GM19193 (cell line): ENCODE measurements around the gene MAD1L1.

Experiments
- POLR2A ChIP-seq: IDR thresholded peaks from 4 replicates; pipeline ENCODE4 v1.6.1; 2011; ENCODE audit not compliant: insufficient read depth, insufficient read length; ENCODE audit errors: extremely low read depth

The MAD1L1 gene

GRCh38 chr7:2217716-2218443 is 14.9 kb downstream of the MAD1L1 start:
- TF ChIP-seq POLR2A, result no peak

DNA sequence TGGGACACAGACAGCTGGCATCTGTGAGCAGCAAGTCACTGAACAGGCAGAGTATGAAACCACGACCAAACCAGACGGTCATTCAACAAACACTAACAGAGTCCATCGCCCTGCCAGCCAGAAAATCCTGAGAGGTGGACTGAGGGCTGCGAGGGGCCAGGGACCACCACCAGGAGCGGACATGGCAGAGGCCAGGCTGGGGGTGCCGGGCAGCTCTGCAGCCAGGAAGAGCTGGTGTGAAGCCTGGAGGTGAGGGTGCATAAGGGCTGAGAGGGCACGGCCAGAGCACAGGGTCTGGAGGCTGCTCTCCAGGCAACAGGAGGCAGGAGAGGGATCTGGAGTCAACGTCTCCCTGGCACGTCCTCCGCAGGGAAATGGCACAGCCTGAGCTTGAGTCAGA is 15.5 kb downstream of the MAD1L1 start:
- TF ChIP-seq POLR2A, result no peak

DNA sequence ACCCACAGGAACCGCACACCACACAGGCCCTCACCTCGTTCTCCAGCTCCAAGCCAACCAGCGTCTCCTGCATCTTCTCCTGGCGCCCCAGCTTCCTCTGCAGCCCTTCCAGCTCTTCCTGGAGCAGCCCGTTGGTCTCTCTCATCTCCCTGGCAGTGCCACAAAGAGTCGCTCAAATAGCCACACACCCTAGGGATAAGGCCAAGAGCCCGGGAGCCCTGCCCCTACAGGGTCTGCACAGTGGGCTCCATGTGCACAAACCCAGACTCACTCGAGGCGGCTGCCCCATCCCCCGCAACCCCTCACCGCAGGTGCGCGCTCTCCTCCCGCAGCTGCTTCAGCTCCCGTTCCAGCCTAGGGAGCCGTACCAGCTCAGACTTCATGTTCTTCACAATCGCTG is 16.9 kb downstream of the MAD1L1 start:
- no peak for TF ChIP-seq POLR2A

DNA sequence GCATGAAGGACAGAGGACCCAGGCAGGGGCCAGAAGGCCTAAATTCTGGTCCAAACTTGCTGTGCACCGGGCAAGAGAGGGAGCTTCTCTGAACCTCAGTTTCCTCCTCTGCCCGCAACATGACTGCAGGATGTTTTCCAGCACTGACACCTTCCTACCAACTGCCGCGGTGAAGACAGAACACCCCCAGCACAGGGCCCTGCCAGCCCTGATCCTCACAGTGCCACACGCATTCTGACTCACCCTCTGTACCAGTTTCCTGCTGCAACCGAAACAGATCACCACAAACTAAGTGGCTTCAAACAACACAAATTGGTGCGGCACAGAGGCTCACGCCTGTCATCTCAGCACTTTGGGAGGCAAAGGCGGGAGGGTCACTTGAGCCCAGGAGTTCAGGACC is 18.1 kb downstream of the MAD1L1 start:
- TF ChIP-seq POLR2A, result no peak

GRCh38 chr7:2213551-2214215 is 19.1 kb downstream of the MAD1L1 start:
- TF ChIP-seq POLR2A, result no peak

DNA sequence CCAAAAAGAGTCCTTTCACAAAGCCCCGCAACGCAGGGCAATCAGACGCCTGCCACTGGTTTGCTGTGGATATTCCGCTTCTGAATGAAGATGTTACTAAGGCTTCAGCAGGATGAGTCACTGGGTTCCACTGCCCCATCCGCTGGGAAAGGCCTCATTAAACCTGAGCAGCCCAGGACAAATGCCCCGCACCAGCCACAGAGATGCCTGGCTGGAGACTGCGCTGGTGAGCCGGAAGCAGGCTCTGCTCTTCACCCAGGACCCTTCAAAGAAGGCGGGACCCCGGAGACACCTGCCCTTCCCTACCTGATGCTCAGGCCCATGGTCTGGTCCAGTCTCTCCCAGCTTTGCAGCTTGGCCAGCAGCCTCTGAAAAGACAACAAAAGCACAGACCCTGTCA is 19.8 kb downstream of the MAD1L1 start:
- TF ChIP-seq POLR2A, result no peak

GRCh38 chr7:2211926-2212325 is 20.8 kb downstream of the MAD1L1 start:
- TF ChIP-seq POLR2A, result no peak

DNA sequence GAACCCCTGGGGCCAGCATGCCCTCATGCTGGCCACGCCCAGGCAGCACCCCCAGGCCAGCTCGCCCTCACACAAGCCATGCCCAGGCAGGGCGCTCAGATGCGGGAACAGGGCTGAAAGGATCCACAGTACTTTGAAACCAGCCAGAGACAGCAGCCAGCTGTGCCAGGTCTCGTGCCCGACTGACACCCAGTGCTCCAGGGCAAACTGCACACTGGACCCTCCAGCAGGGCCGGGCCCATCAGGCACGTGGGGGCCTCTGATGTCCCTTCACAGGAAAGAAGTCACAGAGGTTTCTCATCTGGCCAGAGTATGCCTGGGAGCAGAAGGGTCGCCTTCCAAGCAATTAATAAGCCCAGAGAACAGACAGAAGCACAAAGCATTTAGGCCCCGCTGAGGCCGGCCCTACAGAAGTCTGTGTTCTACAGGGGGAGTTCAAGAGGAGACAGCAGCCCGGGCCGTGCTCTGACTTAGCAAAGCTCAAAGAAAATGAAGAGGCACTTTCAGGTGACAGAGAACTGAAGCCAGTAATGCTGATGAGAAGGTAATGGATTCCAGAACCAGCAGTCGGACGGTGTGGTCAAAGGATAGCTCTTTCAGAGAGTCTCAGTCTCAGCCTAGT is 21.4 kb downstream of the MAD1L1 start:
- no peak for TF ChIP-seq POLR2A

DNA sequence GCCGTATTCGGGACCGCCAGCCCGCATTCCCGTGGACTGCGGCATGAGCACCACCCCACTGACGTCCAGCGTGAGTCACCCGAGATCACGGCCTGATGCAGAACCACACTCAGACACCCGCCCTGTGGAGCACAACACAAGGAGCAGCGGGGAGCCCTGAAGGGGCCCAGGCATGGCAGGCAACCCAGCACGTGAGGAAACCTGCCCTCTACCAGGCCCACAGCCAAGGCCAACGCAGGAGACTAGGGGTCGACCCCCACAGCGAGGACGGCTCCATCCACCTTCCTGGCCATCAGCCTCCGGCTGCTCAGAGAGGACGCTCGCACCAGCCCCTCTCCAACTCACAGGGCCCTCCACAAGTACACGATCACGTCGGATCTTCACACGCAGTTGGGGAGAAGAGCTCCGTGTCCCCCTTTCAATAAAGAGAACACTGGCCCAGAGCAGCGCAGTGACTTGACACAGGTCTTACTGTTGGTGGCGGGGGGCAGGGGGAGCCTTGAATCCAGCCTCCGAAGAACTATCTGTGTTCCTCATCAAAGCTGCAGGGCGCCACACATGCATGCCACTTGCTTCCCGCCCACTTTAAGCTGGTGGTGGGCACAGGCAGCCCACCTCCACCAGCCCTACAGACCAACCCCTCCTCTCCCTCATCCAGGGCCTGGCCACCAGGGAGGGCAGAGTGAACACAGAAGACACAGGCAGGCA is 22.0 kb downstream of the MAD1L1 start:
- no peak for TF ChIP-seq POLR2A

DNA sequence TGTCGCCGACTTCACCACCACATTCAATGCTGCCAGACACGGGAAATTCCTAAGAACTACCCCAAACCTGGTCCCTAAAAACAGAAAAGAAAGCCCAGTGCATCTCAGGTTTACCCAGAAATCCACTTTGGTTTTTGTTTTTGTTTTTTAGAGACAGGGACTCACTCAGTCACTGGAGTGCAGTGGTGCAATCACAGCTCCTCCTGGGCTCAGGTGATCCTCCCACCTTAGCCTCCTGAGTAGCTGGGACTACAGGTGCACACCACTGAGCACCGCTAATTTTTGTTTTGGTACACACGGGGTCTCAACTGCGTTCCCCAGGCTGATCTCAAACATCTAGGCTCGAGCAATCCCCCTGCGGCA is 22.8 kb downstream of the MAD1L1 start:
- TF ChIP-seq POLR2A, result no peak

DNA sequence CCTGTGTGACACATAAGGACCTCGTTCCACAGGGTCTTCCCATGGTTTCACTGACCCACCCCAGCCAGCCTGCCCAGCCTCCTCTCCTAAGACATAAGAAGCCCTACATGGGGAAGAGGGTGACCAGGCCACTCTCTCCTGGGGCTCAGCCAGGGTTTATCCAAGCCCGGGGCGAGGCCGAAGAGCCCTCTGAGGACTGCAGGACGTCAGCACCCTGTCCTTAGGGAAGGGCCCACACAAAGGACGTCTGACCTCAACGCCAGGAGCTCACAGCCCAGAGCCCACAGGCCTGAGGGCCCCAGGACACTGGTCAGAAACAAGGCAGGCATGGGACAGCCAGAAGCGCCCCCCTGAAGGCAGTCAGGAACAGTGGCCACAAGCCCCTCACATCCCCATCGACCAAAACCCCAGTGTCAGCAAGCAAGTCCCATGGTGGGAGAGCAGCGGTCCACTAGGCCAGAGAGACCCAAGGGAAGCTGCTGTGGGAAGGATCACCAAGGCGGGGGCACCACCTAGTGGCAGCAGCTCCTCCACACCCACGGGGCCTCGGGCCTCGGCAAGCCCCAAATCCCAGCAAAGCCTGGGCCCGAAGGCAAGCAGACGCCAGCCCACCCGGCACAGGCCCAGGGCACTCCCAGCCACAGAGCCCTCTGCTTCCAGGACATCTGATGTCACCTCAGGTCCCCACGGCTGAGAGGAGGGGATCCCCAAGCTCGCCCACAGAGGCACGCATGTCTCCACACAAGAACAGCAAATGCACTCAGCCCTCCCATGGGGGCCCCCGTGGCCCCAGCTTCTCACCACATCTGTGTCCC is 23.4 kb downstream of the MAD1L1 start:
- TF ChIP-seq POLR2A, result peak; percentile 22

DNA sequence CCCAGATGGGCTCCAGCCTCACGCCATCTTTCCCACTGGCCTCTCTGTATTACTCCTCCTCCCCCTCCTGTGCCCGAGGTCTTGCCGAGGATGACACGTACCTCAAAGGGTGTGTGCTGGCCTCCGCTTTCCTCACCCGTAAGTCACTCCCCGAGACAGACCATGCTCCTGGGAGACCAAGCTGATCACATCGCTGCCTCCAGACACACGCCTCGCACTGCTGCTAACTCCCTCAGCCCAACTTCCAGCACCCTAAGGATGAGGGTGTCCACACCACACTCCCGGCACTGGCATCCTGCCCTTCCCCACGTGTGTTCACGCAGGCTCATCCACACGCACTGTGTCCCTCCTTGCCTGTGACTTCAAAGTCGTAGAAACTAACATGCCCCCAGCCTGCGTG is 24.0 kb downstream of the MAD1L1 start:
- TF ChIP-seq POLR2A, result no peak

DNA sequence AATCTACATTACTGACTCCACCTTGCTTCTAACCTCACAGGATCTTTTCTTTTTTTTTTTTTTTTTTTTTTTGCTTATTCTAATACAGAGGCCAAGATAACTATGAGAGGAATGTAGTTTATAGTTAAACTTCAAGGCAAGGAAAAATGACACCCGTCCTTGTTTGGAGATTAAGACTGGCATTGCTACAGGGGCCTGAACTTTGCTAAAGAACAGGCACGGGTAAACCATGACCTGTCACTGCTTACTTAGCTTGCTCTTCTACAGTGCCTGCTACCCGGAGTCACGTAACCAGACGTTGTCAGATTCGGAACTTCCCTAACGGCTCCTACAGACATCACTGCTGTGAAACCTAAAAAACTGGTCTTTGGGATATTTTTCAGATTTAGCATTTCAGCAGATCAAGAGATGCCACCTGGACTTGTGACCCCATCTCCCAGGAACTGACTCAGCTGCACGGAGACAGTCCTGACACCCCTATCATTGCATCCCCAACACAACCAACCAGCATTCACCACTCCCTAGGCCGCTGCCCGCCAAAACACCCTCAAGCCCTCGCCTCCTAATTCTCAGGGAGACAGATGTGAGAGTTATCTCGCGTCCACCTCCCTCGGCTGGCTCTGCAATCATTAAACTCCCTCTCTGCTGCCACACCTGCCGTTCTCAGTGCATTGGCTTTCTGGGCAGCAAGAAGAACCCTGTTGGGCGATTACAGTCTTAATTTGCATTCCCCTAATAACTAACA is 27.5 kb downstream of the MAD1L1 start:
- no peak for TF ChIP-seq POLR2A

GRCh38 chr7:2204446-2204845 is 28.3 kb downstream of the MAD1L1 start:
- no peak for TF ChIP-seq POLR2A
